T-helper 2 cell treated with Interferon-gamma antibody and Interleukin-4, amounts not matched to agents 5 μg/mL and 100 μg/mL, for 36 hours (primary cell): ENCODE measurements around the gene ZNF649.
"Not testable (repeated sequence)": the region's sequence is repeated elsewhere in the genome, so short reads cannot be mapped to it uniquely, and the experiment has no call there.

Experiments used
- DNase-seq: peaks from one replicate; pipeline ENCODE4 v3.0.0; 2021; ENCODE audit warnings: low spot score
- H3K27ac Mint-ChIP-seq: one replicate; pipeline ENCODE4 v1.8.0; 2021; ENCODE audit warnings: mild to moderate bottlenecking, mixed read lengths
- H3K27me3 Mint-ChIP-seq: one replicate; pipeline ENCODE4 v1.8.0; 2021; ENCODE audit warnings: low read depth, mixed read lengths
- H3K36me3 Mint-ChIP-seq: one replicate; pipeline ENCODE4 v1.8.0; 2021; ENCODE audit warnings: low read depth, mixed read lengths
- H3K4me1 Mint-ChIP-seq: one replicate; pipeline ENCODE4 v1.8.0; 2021; ENCODE audit warnings: low read depth, mixed read lengths
- H3K4me3 Mint-ChIP-seq: one replicate; pipeline ENCODE4 v1.8.0; 2022; ENCODE audit warnings: mild to moderate bottlenecking, moderate library complexity, mixed read lengths
- H3K9me3 Mint-ChIP-seq: one replicate; pipeline ENCODE4 v1.8.0; 2021; ENCODE audit warnings: mixed read lengths

ZNF649 gene

DNA sequence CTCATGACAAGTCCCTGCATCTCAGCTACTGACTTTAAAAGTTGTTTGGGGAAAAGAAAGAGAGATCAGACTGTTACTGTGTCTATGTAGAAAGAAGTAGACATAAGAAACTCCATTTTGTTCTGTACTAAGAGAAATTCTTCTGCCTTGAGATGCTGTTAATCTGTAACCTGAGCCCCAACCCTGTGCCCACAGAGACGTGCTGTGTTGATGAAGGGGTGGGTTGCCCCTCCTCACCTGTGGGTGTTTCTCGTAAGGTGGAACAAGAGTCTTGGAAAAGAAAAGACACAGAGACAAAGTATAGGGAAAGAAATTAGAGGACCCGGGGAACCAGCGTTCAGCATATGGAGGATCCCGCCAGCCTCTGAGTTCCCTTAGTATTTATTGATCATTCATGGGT is 3.2 kb upstream of the ZNF649 start:
- not testable (repeated sequence) for H3K27me3 Mint-ChIP-seq, DNase-seq, H3K4me1 Mint-ChIP-seq, H3K27ac Mint-ChIP-seq, H3K4me3 Mint-ChIP-seq
- Mint-ChIP-seq H3K9me3 (peaks cover 70% of the 10 kb centered on the region), H3K36me3 (peaks cover 17% of the 10 kb centered on the region)

DNA sequence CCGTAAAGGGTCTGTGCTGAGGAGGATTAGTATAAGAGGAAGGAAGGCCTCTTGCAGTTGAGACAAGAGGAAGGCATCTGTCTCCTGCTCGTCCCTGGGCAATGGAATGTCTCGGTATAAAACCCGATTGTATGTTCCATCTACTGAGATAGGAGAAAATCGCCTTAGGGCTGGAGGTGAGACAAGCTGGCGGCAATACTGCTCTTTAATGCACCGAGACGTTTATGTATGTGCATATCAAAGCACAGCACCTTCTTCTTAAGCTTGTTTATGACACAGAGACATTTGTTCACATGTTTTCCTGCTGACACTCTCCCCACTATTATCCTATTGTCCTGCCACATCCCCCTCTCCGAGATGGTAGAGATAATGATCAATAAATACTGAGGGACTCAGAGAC is 1.3 kb upstream of the ZNF649 start:
- not testable (repeated sequence) for H3K4me3 Mint-ChIP-seq, DNase-seq, H3K27me3 Mint-ChIP-seq, H3K27ac Mint-ChIP-seq
- Mint-ChIP-seq H3K9me3 (peaks cover 72% of the 10 kb centered on the region), H3K36me3 (peaks cover 35% of the 10 kb centered on the region), H3K4me1 (peaks cover 10% of the 10 kb centered on the region)

DNA sequence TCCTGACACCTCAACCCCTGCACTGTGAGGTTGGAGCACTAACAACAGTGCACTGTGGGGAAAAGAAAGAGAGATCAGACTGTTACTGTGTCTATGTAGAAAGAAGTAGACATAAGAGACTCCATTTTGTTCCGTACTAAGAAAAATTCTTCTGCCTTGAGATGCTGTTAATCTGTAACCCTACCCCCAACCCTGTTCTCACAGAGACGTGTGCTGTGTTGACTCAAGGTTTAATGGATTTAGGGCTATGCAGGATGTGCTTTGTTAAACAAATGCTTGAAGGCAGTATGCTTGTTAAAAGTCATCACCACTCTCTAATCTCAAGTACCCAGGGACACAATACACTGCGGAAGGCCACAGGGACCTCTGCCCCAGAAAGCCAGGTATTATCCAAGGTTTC is 822 bp upstream of the ZNF649 start:
- Mint-ChIP-seq H3K4me1 (peaks cover 10% of the 10 kb centered on the region), H3K36me3 (peaks cover 40% of the 10 kb centered on the region), H3K9me3 (peaks cover 74% of the 10 kb centered on the region)
- DNase-seq, H3K4me3 Mint-ChIP-seq, H3K27me3 Mint-ChIP-seq, H3K27ac Mint-ChIP-seq: not testable (repeated sequence)

DNA sequence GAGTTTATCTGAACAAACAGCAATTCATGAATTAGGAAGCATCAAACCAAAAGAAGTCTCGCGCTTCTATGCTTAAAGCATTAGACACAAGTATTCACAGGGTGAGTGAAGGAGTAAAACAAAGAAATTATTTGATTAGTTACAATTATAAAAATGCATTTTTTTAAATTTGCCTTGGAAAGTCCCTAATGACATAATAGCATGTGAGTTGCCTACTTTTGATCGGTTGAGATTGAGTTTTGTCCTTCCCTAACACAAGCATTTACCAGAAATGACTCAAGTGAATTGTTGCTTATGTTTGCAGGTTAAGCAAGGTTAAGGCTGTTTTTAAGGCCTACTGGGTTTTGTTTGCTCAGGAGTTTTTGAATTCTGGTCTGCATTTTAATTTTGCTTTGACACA is 389 bp upstream of the ZNF649 start:
- Mint-ChIP-seq H3K27ac (peak overlapping the region; percentile 97), H3K4me3 (peak overlapping the region; percentile 96), H3K4me1 (peaks cover 10% of the 10 kb centered on the region), H3K36me3 (peaks cover 44% of the 10 kb centered on the region), H3K27me3 (no peaks in the 10 kb centered on the region), H3K9me3 (peaks cover 78% of the 10 kb centered on the region)
- no peak for DNase-seq

DNA sequence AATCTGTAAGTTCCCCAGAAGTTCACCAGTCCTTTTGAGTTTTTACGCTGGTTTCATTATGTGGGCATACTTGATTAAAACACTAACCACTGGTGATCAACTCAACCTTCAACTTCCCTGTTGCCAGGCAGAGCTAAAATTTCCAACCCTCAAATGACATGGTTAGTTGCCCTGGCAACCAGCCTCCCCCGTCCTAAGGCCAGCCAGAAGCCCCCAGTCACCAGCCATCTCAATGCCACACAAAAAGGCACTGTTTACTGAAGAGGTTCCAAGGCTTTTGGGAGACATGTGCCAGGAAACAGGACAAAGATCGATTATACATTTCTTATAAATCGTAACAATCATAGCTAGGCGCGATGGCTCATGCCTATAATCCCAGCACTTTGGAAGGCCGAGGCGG is 1.6 kb downstream of the ZNF649 start:
- Mint-ChIP-seq H3K27ac (no peak overlapping the region), H3K27me3 (no peaks in the 10 kb centered on the region), H3K9me3 (peaks cover 72% of the 10 kb centered on the region), H3K4me3 (peak overlapping the region; percentile 96), H3K4me1 (peaks cover 10% of the 10 kb centered on the region), H3K36me3 (peaks cover 63% of the 10 kb centered on the region)
- no peak for DNase-seq

DNA sequence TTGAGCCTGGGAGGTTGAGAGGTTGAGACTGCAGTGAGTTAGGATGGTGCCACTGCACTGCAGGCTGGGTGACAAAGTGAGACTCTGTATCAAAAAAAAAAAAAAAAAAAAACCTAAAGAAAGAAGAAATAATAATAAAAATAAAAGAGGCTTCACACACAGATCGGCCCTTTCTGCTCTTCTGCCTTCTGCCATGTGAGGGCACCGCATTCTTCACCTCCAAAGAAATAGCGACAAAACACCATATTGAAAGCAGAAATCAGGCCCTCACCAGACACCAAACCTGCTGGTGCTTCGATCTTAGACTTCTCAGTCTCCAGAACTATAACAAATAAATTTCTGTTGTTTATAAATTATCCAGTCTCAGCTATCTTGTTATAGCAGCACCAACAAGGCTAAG is 3.0 kb downstream of the ZNF649 start:
- no peak for DNase-seq
- peaks cover 72% of the 10 kb centered on the region for H3K9me3 Mint-ChIP-seq
- peaks cover 10% of the 10 kb centered on the region for H3K4me1 Mint-ChIP-seq
- H3K27me3 Mint-ChIP-seq, result no peaks in the 10 kb centered on the region
- H3K27ac Mint-ChIP-seq, result no peak overlapping the region
- no peak overlapping the region for H3K4me3 Mint-ChIP-seq
- H3K36me3 Mint-ChIP-seq, result peaks cover 75% of the 10 kb centered on the region

DNA sequence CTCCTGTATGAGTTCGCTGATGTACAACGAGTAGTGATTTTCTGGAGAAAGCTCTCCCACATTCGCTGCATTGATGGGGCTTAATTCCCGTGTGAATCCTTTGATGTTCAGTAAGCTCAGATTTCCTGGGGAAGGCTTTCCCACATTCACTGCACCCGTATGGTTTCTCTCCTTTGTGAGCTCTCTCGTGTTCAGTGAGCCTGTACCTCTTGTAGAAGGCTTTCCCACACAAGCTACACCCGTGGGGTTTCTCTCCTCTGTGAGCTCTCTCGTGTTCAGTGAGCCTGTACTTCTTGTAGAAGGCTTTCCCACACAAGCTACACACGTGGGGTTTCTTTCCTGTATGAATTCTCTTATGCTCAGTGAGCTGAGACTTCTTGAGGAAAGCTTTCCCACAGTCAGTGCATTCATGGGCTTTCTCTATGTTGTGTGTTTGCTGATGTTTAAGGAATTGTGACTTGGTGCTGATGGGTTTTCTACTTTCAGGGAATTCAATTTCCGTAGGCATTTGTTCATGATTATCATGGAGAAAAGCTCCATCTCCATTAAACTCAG is 13.5 kb downstream of the ZNF649 start:
- Mint-ChIP-seq H3K4me1 (no peaks in the 10 kb centered on the region), H3K36me3 (peaks cover 90% of the 10 kb centered on the region), H3K4me3 (no peak overlapping the region), H3K9me3 (peaks cover 89% of the 10 kb centered on the region), H3K27me3 (no peaks in the 10 kb centered on the region), H3K27ac (no peak overlapping the region)
- DNase-seq, result no peak

DNA sequence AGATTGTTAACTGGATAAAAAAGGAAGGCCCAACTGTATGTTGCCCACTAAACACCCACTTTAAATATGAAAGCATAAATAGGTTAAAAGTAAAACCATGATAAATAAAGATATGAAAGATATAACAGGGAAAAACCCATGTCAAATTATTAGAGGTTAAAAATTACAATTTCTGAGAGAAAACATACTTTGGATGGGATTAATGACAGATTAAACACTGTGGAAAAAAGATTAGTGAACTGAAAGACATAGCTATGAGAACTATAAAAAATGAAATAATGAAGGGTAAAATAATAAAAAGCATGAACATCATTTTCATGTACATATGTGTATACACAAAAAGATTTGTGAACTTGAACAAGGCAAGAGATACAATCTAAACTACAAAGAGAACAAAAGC is 14.9 kb downstream of the ZNF649 start:
- Mint-ChIP-seq H3K27me3 (no peaks in the 10 kb centered on the region), H3K9me3 (peaks cover 87% of the 10 kb centered on the region), H3K36me3 (peaks cover 84% of the 10 kb centered on the region), H3K27ac (no peak overlapping the region), H3K4me1 (no peaks in the 10 kb centered on the region), H3K4me3 (no peak overlapping the region)
- DNase-seq, result no peak

DNA sequence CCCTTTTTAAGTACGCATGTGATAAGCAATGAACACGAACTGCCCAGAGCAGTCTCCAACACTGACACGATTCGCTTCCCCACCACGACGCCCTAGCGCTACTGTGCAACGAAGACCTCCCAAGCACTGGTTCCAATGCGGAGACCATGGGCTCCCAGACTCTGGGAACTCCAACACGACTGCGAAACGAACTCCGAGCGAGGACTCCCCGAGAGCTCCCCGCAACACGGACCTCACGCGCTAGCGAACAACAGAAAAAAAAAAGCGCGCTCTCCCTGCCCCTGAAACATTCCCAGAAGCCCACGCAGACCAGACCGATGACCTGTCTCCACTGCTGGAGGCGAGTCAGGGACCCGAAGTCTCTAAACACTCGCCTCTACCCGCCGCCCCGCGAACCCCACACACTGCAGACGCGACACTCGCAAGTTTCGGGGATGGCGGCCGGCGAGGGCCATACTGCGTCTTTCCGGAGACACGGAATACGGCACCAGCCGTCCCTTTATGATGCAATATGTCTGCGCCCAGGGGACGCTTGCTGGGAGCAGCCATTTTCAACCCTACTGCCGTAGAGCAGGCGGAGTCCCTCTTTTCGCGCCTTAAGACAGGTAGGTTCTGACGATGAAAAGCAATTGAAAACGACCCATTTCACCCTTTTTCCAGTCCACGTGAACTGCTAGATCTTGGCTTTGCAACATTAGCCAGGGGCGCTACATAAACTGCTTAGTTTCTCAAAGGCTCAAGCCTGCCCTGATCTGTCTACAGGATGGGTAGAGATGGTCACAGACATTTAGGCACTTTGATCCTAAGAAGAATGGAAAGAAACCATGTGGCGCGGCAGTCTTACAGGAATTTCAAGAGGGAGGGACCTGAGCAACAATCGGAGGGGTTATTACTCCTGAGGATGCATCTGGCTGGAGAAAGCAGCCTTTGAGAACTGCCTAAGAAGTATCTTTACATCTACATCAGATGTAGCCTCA is 17.0 kb downstream of the ZNF649 start, which contains the start of gene ZNF577:
Gene ZNF577, minus strand, starts transcription at position 430 of the 977 bp plus-strand sequence. CDS start 7,569 bp downstream, outside the sequence.
- DNase-seq, result no peak
- H3K4me1 Mint-ChIP-seq, result no peaks in the 10 kb centered on the region
- H3K36me3 Mint-ChIP-seq, result peaks cover 71% of the 10 kb centered on the region

DNA sequence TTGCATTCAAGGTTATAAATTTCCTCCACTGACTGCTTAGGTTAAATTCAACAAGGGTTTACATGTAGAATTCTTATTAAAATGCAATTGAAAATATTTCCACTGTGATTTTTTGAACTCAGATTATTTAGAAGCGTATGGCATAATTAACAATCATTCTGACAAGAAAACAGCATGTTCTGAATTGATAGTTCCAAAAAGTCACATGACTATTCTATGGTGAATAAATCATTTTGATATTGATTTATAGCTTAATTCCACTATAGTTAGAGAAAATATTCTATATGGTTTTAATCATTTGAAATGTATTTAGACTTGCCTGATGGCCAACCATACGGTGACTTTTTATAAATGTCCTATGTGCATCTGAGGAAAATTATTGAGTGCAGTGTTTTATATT is 20.1 kb downstream of the ZNF649 start:
- Mint-ChIP-seq H3K9me3 (peaks cover 79% of the 10 kb centered on the region), H3K4me1 (no peaks in the 10 kb centered on the region), H3K27ac (no peak overlapping the region), H3K36me3 (peaks cover 65% of the 10 kb centered on the region), H3K4me3 (no peak overlapping the region), H3K27me3 (no peaks in the 10 kb centered on the region)
- no peak for DNase-seq

More for the DNA sequence above, 17.0 kb downstream of the ZNF649 start, which contains the start of gene ZNF577:
- Mint-ChIP-seq H3K4me3 (peak within 1 kb of the TSS; percentile 45), H3K27me3 (no peaks in the 10 kb centered on the region), H3K9me3 (peaks cover 84% of the 10 kb centered on the region), H3K27ac (no peak within 1 kb of the TSS)

DNA sequence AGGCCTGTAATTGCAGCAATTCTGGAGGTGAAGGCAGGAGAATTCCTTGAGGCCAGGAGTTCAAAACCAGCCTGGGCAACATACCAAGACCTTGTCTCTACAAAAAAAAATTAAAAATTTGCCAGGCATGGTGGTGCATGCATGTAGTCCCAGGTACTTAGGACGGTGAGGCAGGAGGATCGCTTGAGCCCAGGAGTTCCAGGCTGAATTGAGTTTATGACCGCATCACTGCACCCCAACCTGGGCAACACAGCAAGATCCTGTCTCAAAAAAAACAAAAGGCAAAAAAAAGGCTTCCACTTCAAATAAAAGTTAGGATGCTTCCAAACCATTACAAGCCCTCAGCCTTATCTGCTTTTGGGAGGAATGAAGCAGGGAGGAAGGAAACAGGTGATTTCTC is 22.3 kb downstream of the ZNF649 start:
- Mint-ChIP-seq H3K36me3 (peaks cover 63% of the 10 kb centered on the region), H3K27ac (no peak overlapping the region), H3K4me3 (no peak overlapping the region), H3K9me3 (peaks cover 71% of the 10 kb centered on the region), H3K4me1 (no peaks in the 10 kb centered on the region), H3K27me3 (no peaks in the 10 kb centered on the region)
- no peak for DNase-seq

DNA sequence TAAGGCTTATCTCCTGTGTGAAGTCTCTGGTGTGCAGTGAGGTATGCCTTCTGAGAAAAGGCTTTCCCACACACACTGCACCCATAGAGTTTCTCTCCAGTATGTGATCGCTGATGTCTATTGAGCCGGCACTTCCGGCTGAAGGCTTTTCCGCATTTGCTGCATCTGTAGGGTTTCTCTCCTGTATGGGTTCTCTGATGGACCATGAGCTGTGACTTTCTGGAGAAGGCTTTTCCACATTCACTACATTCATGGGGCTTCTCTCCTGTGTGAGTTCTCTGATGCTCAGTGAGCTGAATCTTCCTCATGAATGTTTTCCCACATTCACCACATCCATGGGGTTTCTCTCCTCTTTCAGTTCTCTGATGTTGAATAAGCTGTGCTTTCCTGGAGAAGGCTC is 31.7 kb downstream of the ZNF649 start:
- DNase-seq, result no peak
- no peaks in the 10 kb centered on the region for H3K4me1 Mint-ChIP-seq
- no peak overlapping the region for H3K27ac Mint-ChIP-seq
- no peak overlapping the region for H3K4me3 Mint-ChIP-seq
- H3K9me3 Mint-ChIP-seq, result peaks cover 93% of the 10 kb centered on the region
- peaks cover 57% of the 10 kb centered on the region for H3K36me3 Mint-ChIP-seq
- H3K27me3 Mint-ChIP-seq, result no peaks in the 10 kb centered on the region

DNA sequence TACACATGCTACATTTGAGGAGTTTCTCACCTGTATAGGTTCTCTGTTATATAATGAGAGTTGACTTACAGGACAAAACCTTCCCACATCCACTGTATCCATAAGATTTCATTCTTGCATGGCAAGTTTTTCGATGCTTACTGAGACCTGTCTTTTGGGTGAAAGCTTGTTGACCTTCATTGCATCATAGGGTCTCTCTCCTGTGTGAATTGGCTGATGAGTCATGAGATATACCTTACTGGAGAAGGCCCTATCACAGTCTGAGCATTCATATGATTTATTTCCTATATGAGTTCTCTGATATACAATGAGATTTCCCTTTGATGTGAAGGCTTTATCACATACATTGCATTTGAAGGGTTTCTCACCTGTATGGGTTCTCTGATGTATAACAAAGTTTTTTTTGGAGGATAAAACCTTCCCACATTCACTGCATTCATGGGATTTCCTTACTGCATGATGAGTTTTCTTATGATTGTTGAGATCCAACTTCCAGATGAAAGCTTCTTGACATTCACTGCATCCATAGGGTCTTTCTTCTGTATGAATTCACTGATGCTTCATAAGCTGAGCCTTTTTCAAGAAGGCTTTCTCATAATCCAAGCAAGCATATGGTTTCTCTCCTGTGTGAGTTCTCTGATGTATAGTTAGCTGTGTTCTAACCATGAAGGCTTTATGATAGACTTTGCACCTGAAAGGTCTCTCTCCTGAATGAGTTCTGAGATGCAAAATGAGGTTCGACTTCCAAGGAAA is 42.8 kb downstream of the ZNF649 start:
- peaks cover 9% of the 10 kb centered on the region for H3K36me3 Mint-ChIP-seq
- H3K27ac Mint-ChIP-seq, result no peak overlapping the region
- peaks cover 85% of the 10 kb centered on the region for H3K9me3 Mint-ChIP-seq
- DNase-seq, result no peak
- no peaks in the 10 kb centered on the region for H3K4me1 Mint-ChIP-seq
- H3K27me3 Mint-ChIP-seq, result no peaks in the 10 kb centered on the region
- no peak overlapping the region for H3K4me3 Mint-ChIP-seq
